ENCODE data around the gene STX7. TPM values are rescaled to one million over a fixed set of nuclear protein-coding genes. Genes with fewer than 3 reads are reported as not detected.

The STX7 gene
- total RNA-seq, 2 experiments from 2014 or later, result 66.5 to 178 TPM

GRCh38 chr6:132471787-132472186 is 41.1 kb downstream of the STX7 start:
- ChIA-PET POLR2A (interaction anchor here (0.6 to 1.6 kb wide), 4 partner anchors 9 to 286 kb away, joined by 3 to 6 read pairs (median 4); no protein-coding TSS in a partner anchor), CTCF (ENCODE audit: unreplicated experiment) (no interaction called here)
- H3K9me2 ChIP-seq (ENCODE audit: insufficient read depth, low read length), result no peaks in the 10 kb centered on the region
- H2AFZ ChIP-seq (ENCODE audit: low read length), result no peak overlapping the region
- no peak for DNase-seq (ENCODE audit: low spot score)
- no peak for TF ChIP-seq EZH2phosphoT487 (IDR thresholded peaks at IDR 0.05; ENCODE audit: borderline replicate concordance, low read depth, low read length)
- TF ChIP-seq, protein P1, sequence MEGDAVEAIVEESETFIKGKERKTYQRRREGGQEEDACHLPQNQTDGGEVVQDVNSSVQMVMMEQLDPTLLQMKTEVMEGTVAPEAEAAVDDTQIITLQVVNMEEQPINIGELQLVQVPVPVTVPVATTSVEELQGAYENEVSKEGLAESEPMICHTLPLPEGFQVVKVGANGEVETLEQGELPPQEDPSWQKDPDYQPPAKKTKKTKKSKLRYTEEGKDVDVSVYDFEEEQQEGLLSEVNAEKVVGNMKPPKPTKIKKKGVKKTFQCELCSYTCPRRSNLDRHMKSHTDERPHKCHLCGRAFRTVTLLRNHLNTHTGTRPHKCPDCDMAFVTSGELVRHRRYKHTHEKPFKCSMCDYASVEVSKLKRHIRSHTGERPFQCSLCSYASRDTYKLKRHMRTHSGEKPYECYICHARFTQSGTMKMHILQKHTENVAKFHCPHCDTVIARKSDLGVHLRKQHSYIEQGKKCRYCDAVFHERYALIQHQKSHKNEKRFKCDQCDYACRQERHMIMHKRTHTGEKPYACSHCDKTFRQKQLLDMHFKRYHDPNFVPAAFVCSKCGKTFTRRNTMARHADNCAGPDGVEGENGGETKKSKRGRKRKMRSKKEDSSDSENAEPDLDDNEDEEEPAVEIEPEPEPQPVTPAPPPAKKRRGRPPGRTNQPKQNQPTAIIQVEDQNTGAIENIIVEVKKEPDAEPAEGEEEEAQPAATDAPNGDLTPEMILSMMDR (conservative IDR thresholded peaks at IDR 0.05; ENCODE audit: low read length), result no peak
- H3K79me2 ChIP-seq (ENCODE audit: insufficient read depth, low read depth, low read length), result peaks cover 36% of the 10 kb centered on the region
- no peaks in the 10 kb centered on the region for H4K20me1 ChIP-seq (ENCODE audit: insufficient read depth, low read length)
- no peak overlapping the region for H3K4me3 ChIP-seq (ENCODE audit: low read depth, low read length, poor library complexity, severe bottlenecking)
- no peak overlapping the region for H3K4me2 ChIP-seq (ENCODE audit: low read length)
- TSS peak; percentile 15 for BruUV-seq (replicated peaks)
- H3K36me3 ChIP-seq (ENCODE audit: insufficient read depth, low read length), result peaks cover 89% of the 10 kb centered on the region
- no peaks in the 10 kb centered on the region for H3K9me3 ChIP-seq (ENCODE audit: low read length)
- peaks cover 12% of the 10 kb centered on the region for H3K4me1 ChIP-seq (ENCODE audit: insufficient read depth, low read length, poor library complexity, severe bottlenecking)
- intact Hi-C loops (cut with micrococcal nuclease; ENCODE audit: unreplicated experiment), result no loop called here
- H3K27ac ChIP-seq (ENCODE audit: low read depth, low read length, poor library complexity, severe bottlenecking), result no peak overlapping the region

GRCh38 chr6:132466952-132467351 is 46.0 kb downstream of the STX7 start:
- ChIA-PET CTCF (ENCODE audit: unreplicated experiment) (no interaction called here), POLR2A (interaction anchor here (1.1 to 1.2 kb wide), 4 partner anchors 12 to 76 kb away, joined by 3 to 4 read pairs (median 3); no protein-coding TSS in a partner anchor)
- no peaks in the 10 kb centered on the region for H3K9me3 ChIP-seq (ENCODE audit: low read length)
- H3K9me2 ChIP-seq (ENCODE audit: insufficient read depth, low read length), result no peaks in the 10 kb centered on the region
- DNase-seq (ENCODE audit: low spot score), result no peak
- H4K20me1 ChIP-seq (ENCODE audit: insufficient read depth, low read length), result no peaks in the 10 kb centered on the region
- intact Hi-C loops (cut with micrococcal nuclease; ENCODE audit: unreplicated experiment), result no loop called here
- no peak overlapping the region for H3K4me3 ChIP-seq (ENCODE audit: low read depth, low read length, poor library complexity, severe bottlenecking)
- H3K27ac ChIP-seq (ENCODE audit: low read depth, low read length, poor library complexity, severe bottlenecking), result no peak overlapping the region
- peaks cover 23% of the 10 kb centered on the region for H3K4me1 ChIP-seq (ENCODE audit: insufficient read depth, low read length, poor library complexity, severe bottlenecking)
- H2AFZ ChIP-seq (ENCODE audit: low read length), result no peak overlapping the region
- BruUV-seq (replicated peaks), result no TSS peak
- no peak for TF ChIP-seq EZH2phosphoT487 (IDR thresholded peaks at IDR 0.05; ENCODE audit: borderline replicate concordance, low read depth, low read length)
- TF ChIP-seq, protein P1 (conservative IDR thresholded peaks at IDR 0.05; ENCODE audit: low read length), result no peak
- H3K36me3 ChIP-seq (ENCODE audit: insufficient read depth, low read length), result peaks cover 97% of the 10 kb centered on the region
- H3K4me2 ChIP-seq (ENCODE audit: low read length), result no peak overlapping the region
- no peaks in the 10 kb centered on the region for H3K79me2 ChIP-seq (ENCODE audit: insufficient read depth, low read depth, low read length)

Data from OCI-LY7 (cell line).